ENCODE results near the gene DACH1. TPM values are rescaled to one million over a fixed set of nuclear protein-coding genes. Genes with fewer than 3 reads are reported as not detected.

The DACH1 gene
- total and polyA plus RNA-seq, 9 of the 15 experiments (the other 6 are each of a cell fraction or from before 2014, with no cell fraction given), result 0.04 to 0.07 (median 0.04) TPM; not detected in 2

DNA sequence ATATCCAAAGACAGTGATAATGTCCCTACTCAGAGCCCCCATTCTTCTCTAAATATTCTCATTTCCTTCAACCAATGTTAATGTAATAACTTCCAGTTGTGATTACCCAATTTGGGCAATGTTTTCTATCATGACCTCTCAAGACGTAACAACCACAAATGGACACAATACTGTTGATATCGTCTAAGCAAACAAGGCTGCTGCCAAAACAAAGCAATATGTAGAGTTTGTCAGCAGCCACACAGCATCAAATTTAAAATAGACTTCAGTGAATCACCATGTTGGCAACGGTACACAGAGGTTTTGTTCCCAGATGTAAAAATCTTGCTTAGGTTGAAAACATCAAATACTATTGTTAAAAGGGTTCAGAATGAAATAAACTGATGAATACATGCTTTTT, 205.1 kb downstream of the DACH1 start (continued):
- no peak for TF ChIP-seq ESRRB (CRISPR knock-in tag; IDR thresholded peaks at IDR 0.05; ENCODE audit: borderline replicate concordance)
- TF ChIP-seq HDAC3 (IDR thresholded peaks at IDR 0.05; ENCODE audit: borderline replicate concordance, partially characterized antibody), result no peak
- TF ChIP-seq EGR1 (conservative IDR thresholded peaks at IDR 0.05), result no peak
- no peak for TF ChIP-seq SNRNP70 (optimal IDR thresholded peaks at IDR 0.05; ENCODE audit: low read depth, low read length)
- TF ChIP-seq, protein P1, sequence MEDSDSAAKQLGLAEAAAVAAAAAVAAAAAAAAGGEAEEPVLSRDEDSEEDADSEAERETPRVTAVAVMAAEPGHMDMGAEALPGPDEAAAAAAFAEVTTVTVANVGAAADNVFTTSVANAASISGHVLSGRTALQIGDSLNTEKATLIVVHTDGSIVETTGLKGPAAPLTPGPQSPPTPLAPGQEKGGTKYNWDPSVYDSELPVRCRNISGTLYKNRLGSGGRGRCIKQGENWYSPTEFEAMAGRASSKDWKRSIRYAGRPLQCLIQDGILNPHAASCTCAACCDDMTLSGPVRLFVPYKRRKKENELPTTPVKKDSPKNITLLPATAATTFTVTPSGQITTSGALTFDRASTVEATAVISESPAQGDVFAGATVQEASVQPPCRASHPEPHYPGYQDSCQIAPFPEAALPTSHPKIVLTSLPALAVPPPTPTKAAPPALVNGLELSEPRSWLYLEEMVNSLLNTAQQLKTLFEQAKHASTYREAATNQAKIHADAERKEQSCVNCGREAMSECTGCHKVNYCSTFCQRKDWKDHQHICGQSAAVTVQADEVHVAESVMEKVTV (CRISPR knock-in tag; IDR thresholded peaks at IDR 0.05), result no peak
- TF ChIP-seq ZNF324 (CRISPR knock-in tag; IDR thresholded peaks at IDR 0.05), result no peak
- TF ChIP-seq, protein P2, sequence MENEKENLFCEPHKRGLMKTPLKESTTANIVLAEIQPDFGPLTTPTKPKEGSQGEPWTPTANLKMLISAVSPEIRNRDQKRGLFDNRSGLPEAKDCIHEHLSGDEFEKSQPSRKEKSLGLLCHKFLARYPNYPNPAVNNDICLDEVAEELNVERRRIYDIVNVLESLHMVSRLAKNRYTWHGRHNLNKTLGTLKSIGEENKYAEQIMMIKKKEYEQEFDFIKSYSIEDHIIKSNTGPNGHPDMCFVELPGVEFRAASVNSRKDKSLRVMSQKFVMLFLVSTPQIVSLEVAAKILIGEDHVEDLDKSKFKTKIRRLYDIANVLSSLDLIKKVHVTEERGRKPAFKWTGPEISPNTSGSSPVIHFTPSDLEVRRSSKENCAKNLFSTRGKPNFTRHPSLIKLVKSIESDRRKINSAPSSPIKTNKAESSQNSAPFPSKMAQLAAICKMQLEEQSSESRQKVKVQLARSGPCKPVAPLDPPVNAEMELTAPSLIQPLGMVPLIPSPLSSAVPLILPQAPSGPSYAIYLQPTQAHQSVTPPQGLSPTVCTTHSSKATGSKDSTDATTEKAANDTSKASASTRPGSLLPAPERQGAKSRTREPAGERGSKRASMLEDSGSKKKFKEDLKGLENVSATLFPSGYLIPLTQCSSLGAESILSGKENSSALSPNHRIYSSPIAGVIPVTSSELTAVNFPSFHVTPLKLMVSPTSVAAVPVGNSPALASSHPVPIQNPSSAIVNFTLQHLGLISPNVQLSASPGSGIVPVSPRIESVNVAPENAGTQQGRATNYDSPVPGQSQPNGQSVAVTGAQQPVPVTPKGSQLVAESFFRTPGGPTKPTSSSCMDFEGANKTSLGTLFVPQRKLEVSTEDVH (IDR thresholded peaks at IDR 0.05; ENCODE audit: low read depth, partially characterized antibody), result no peak
- TF ChIP-seq YY1 (IDR thresholded peaks at IDR 0.05; ENCODE audit: borderline replicate concordance in 1 of 3, control insufficient read depth in 1 of 3, extremely low read depth in 1 of 3, insufficient read depth in 3 of 3, insufficient read length in 1 of 3, insufficient replicate concordance in 2 of 3, low read depth in 1 of 3, low read length in 2 of 3), result no peak
- TF ChIP-seq BHLHE40 (IDR thresholded peaks at IDR 0.05; ENCODE audit: low read length), result no peak

All from K562 (cell line).